GM12864 (cell line): ENCODE results near the gene PLCH1.

Experiments
- DNase-seq: peaks from one replicate; pipeline ENCODE4 v3.0.0-alpha.2; 2011; ENCODE audit warnings: low read depth
- H3K4me3 ChIP-seq: 2 replicates; pipeline ENCODE4 v1.5.1; 2011; ENCODE audit warnings: mild to moderate bottlenecking, low read depth, low read length, control low read depth
- CTCF ChIP-seq: IDR thresholded peaks from 2 replicates; pipeline ENCODE4 v1.5.1; 2011; ENCODE audit warnings: low read depth, mild to moderate bottlenecking, moderate library complexity, low read length, control low read depth, inconsistent platforms; ENCODE audit errors: missing control alignments

The PLCH1 gene

GRCh38 chr3:155607761-155608160 lies 137.1 kb downstream of the PLCH1 start:
- no peak overlapping the region for H3K4me3 ChIP-seq
- no peak for DNase-seq
- no peak for TF ChIP-seq CTCF

GRCh38 chr3:155605571-155605970 lies 139.3 kb downstream of the PLCH1 start:
- no peak for DNase-seq
- no peak for TF ChIP-seq CTCF
- no peak overlapping the region for H3K4me3 ChIP-seq

GRCh38 chr3:155604967-155605366 lies 139.9 kb downstream of the PLCH1 start:
- no peak overlapping the region for H3K4me3 ChIP-seq
- DNase-seq, result no peak
- no peak for TF ChIP-seq CTCF

GRCh38 chr3:155604126-155604525 lies 140.7 kb downstream of the PLCH1 start:
- no peak for DNase-seq
- no peak overlapping the region for H3K4me3 ChIP-seq
- TF ChIP-seq CTCF, result no peak

- H3K4me3 ChIP-seq, result no peak overlapping the region
- DNase-seq, result no peak
- no peak for TF ChIP-seq CTCF
These were observed 141.6 kb downstream of the PLCH1 start for GRCh38 chr3:155603302-155603701.

- H3K4me3 ChIP-seq, result no peak overlapping the region
- no peak for DNase-seq
- TF ChIP-seq CTCF, result no peak
These were observed 142.6 kb downstream of the PLCH1 start for GRCh38 chr3:155602307-155602706.

- DNase-seq, result no peak
- no peak overlapping the region for H3K4me3 ChIP-seq
- no peak for TF ChIP-seq CTCF
These were observed 146.2 kb downstream of the PLCH1 start for GRCh38 chr3:155598671-155599070.
